GM21786 (cell line): ENCODE measurements around the gene SYDE2.
A peak's percentile ranks its signal among the peaks of the same experiment; 100 is the strongest.

Experiments used
- ATAC-seq: cut with Tn5 transposase; IDR thresholded peaks from one replicate; pipeline ENCODE4 v1.9.1; 2021; ENCODE audit not compliant: unreplicated experiment

Gene SYDE2

GRCh38 chr1:85124091-85124490 is 76.7 kb downstream of the SYDE2 start:
- ATAC-seq, result no peak

- no peak for ATAC-seq
Measured at GRCh38 chr1:85122169-85122568, 78.6 kb downstream of the SYDE2 start.

- ATAC-seq, result no peak
Measured at GRCh38 chr1:85121744-85122143, 79.1 kb downstream of the SYDE2 start.

- ATAC-seq, result no peak
Measured at GRCh38 chr1:85118751-85119150, 82.1 kb downstream of the SYDE2 start.

GRCh38 chr1:85116856-85117255 is 84.0 kb downstream of the SYDE2 start:
- no peak for ATAC-seq

- no peak for ATAC-seq
Measured at GRCh38 chr1:85115933-85116332, 84.9 kb downstream of the SYDE2 start.

GRCh38 chr1:85111695-85112094 is 89.1 kb downstream of the SYDE2 start:
- ATAC-seq, result no peak

GRCh38 chr1:85109475-85109874 is 91.3 kb downstream of the SYDE2 start:
- ATAC-seq, result peak; percentile 89
